HG02840 (cell line): ENCODE data around the gene PRKG1.

Source experiments
- ATAC-seq: cut with Tn5 transposase; IDR thresholded peaks from one replicate; pipeline ENCODE4 v1.9.1; 2021; ENCODE audit warnings: mild to moderate bottlenecking, moderate library complexity, moderate number of reproducible peaks; ENCODE audit not compliant: unreplicated experiment, low FRiP score

The PRKG1 gene

GRCh38 chr10:51932530-51932929, 858.2 kb downstream of the PRKG1 start:
- no peak for ATAC-seq

- no peak for ATAC-seq
Observed at GRCh38 chr10:51934373-51934772, 860.1 kb downstream of the PRKG1 start.

- no peak for ATAC-seq
Observed at GRCh38 chr10:51935341-51935740, 861.1 kb downstream of the PRKG1 start.

GRCh38 chr10:51937308-51938140, 863.2 kb downstream of the PRKG1 start:
- no peak for ATAC-seq

DNA sequence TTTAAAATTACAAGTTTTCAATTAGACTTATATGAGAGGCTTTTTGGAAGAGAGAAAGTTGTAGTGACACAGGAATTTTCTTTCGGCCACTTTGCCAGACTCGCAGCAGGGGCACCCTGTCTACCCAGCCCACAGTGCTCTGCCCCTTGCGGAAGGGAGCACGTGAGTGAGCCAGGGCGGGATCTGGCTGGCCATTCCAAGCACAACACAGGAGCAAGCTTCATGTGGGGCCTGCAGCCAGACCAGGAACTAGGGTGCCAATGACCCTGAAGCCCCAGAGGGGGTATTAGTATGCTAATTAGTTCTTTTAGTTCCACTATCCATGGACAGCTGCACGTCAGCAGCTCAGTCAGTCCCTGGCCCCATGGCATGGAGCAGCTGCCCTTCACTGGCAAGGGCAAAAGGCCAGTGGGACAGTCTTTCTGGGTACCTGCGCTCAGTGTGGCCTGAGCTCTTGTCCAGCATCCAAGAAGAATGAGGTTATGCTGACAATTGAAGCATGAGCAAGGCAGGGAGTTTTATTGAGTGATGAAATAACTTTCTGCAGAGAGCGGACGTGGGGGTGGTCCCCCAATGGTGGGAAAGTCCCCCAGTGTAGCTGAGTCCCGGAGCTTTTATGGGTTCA, 876.2 kb downstream of the PRKG1 start:
- no peak for ATAC-seq

DNA sequence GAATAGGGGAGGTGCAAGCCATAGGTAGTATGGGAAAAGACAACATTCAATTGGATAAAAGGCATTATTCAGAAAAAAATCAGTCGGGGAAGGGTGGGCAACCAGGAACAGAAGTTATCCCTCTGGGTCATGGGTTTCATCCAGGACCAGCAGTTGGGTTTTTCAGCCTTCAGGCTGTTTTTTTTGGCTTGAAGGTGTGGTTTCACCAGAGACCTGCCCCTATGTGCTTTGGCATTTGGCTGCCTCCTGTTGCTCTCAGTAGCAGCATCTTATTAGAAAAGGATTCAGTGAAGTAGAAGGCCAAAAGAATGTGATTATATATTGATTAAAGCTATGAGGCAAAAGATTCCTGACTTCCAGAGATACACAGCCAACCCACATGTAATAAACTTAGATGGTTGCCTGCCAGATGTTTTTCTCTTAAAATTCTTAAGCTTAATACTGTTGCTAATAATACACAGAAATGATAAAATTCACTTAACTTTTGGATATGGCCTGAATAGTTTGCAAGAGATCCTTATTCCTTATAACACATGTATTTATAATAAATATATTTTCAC, 876.8 kb downstream of the PRKG1 start:
- no peak for ATAC-seq

DNA sequence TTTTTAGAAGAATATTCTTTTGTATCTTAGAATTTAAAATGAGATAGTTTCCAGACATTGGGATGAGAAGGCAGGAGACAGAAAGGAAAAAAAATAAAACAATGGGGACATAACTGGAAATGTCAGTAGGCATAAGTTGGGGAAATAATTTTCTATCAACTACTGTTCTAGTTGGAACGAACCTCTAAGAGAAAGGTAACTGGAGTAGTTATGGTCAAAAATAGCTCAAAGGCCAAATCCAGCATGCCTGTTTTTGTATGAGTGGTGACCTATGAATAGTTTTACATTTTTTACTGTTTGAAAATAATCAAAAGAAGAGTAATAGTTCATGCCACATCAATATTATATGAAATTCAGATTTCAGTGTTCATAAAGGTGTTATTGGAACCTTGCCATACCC, 877.3 kb downstream of the PRKG1 start:
- no peak for ATAC-seq

- ATAC-seq, result no peak
Observed at GRCh38 chr10:51952056-51952455, 877.8 kb downstream of the PRKG1 start.

GRCh38 chr10:51955696-51956095, 881.4 kb downstream of the PRKG1 start:
- ATAC-seq, result no peak

DNA sequence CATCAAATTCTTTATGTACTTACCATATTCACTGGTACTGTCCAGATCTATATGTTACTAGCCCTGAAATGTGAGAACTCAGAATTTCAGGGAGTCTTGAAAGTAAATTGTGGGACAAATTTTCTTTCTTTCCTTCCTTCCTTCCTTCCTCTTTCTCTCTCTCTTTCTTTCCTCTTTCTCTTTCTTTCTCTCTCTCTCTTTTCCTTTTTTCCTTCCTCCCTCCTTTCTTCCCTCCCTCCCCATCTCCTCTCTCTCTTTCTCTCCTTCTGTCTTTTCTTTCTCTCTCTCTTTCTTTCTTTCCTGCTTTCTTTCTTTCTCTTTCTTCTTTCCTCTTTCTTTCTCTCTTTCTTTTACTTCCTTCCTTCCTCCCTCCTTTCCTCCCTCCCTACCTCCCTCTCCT, 882.5 kb downstream of the PRKG1 start:
- no peak for ATAC-seq

- no peak for ATAC-seq
Observed at GRCh38 chr10:51960494-51960895, 886.2 kb downstream of the PRKG1 start.

DNA sequence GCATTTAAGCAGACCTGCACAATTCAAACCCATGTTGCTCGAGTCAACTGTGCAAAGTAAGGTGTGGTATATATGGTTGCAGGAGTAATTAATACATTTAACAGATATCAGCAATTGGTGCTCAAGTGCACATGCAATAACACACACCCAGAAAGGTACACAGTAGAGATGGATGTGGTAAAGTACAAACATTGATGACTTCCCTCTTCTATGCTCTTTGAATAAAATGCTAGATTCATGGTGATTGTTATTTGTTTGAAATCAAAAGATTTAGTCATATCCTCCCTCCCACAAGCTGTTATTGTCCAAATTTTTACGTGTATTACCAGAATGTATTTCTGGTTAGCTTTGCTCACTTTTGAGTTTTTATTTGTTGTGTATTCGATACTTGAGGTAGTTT, 887.1 kb downstream of the PRKG1 start:
- ATAC-seq, result no peak

DNA sequence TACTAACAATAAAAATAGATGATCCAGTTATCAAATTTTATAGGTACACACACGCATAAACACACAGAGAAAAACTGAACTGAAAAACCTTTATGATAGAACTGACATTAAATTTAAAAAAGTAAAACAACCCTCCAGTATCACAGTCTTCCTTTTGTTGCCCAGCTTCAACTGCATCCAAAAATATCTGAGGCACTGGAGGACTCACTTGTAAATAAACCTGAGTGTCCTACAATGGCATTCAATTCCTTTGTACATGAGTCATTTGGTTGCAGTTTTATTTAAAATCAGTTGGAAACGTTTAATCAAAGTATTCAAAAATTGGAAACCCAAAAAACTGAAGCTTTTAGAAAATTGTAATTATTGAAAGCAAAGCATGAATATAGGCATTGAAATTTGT, 890.3 kb downstream of the PRKG1 start:
- ATAC-seq, result no peak

DNA sequence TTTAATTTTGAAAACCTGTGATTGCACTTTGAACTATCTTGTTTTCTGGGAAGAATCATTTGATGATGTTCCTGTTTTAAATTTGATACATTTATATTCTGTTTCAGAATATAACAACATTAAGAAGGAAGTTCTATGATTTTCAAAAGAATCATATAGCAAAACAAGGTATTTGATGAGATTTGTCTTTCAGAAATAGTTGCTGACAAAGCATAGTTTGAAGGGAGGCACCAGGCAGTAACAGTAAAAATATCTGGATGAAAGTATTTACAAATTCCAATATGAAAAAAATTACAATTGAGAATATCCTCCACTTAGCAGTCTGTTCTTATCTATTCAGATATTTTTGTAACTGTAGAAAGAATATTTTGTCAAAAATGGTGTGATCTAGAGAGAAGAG, 891.2 kb downstream of the PRKG1 start:
- ATAC-seq, result no peak

DNA sequence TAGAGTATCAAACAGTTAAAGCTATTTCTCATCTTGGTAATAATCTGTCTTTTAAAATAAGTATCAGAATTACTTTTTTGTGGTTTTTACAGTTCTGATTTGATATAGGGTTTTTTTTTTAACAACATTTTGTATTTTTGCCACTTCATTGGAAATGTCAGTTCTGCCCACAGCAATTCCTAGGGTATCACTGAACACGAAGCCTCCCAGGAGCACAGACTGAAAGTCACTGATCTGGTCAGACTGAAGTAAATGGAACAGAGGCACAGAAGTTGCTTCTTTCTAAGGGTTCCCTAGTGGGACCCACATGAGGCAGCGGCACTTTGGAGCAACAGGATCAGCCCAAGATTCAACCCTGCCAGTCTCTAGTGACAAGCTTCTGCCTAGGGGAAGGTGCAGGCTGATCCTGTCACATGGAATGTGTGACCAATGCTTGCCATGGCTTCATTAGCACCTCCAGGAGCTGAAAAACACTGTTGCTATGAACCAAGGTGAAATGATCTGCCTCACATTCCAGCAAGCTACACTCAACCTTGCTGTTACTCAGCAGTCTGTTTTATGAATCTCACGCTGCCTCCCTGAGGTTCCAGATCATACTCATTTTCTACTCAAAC, 898.6 kb downstream of the PRKG1 start:
- ATAC-seq, result no peak

- ATAC-seq, result no peak
Observed at GRCh38 chr10:51980752-51981151, 906.5 kb downstream of the PRKG1 start.

DNA sequence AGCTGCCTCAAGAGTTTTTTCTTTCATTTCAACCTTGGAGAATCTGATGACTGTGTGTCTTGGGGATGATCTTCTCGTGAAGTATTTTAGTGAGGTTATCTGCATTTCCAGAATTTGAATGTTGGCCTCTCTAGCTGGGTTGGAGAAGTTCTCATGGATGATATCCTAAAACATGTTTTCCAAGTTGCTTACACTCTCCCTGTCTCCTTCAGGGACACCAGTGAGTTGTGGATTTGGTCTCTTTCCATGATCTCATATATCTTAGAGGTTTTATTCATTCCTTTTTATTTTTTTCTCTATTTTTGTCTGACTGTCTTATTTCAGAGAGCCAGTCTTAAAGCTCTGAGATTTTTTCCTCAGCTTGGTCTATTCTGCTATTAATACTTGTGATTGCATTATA, 907.4 kb downstream of the PRKG1 start:
- ATAC-seq, result no peak

DNA sequence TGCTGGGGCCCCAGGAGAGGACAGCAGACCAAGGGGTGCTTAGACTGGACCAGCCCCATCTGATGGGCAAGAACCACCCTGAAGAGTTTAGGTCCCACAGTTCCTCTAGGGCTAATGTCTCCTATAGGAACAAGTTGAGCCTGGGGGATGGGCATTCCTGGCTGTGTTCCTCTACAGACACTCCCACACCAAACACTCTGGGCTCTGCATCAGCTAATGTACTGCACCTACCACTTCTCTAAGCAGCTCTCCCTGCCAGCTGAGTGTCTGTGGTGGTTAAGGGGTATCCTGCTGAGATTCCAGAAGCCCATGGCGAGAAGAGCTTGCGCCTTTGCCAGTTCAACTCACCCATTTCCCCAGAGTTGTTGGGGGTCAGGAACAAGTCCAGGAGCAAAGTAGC, 909.2 kb downstream of the PRKG1 start:
- ATAC-seq, result no peak

DNA sequence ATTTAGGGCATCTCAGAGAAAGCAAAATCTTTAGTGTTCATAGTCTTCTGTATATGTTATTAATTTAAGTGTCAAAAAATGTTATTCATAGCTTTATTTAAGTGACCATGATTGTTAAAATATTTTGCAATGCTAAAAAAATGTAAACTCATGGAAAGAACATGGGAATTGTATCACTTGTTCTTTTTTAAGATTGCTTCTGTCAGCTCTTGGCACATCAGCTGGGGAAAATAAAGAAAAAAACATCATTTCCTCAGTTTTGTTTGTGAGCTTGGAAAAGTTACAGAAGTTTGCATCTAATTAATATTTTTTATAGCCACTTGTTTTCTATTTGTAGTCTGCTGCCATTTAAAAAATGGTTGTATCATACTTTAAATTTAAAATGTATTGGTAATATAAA, 911.0 kb downstream of the PRKG1 start:
- no peak for ATAC-seq

- no peak for ATAC-seq
Observed at GRCh38 chr10:51986516-51986915, 912.2 kb downstream of the PRKG1 start.

GRCh38 chr10:51993475-51993874, 919.2 kb downstream of the PRKG1 start:
- no peak for ATAC-seq
